Thymus (tissue), 11 donors: ENCODE data around the gene APBB1IP. TPM values are rescaled to one million over a fixed set of nuclear protein-coding genes. Genes with fewer than 3 reads are reported as not detected.

Source experiments
- DNase-seq, 9 donors: peaks; one replicate each; pipeline ENCODE4 v3.0.0-alpha.2; 2013; ENCODE audit warnings: low spot score in 9 of 9, low read depth in 6 of 9, missing footprints in 1 of 9
- H3K27ac ChIP-seq, 2 donors: one replicate each; pipeline ENCODE4 v1.5.1; 2013; ENCODE audit warnings: control low read depth in 1 of 2, low read depth in 1 of 2, low read length in 1 of 2, mild to moderate bottlenecking in 1 of 2, moderate library complexity in 1 of 2
- H3K27me3 ChIP-seq, 2 donors: one replicate each; pipeline ENCODE4 v1.5.1; 2013; ENCODE audit warnings: low read length in 1 of 2; ENCODE audit not compliant: control insufficient read depth in 2 of 2, insufficient read depth in 1 of 2
- H3K36me3 ChIP-seq, 2 donors: one replicate each; pipeline ENCODE4 v1.5.1; 2013; ENCODE audit warnings: low read length in 1 of 2, mild to moderate bottlenecking in 1 of 2, moderate library complexity in 1 of 2; ENCODE audit not compliant: control insufficient read depth in 2 of 2, insufficient read depth in 2 of 2
- H3K4me1 ChIP-seq, 2 donors: one replicate each; pipeline ENCODE4 v1.5.1; 2013; ENCODE audit warnings: low read length in 2 of 2; ENCODE audit not compliant: control insufficient read depth in 2 of 2, insufficient read depth in 2 of 2
- H3K4me3 ChIP-seq, 2 donors: one replicate each; pipeline ENCODE4 v1.5.1; 2013; ENCODE audit warnings: low read length in 2 of 2, control low read depth in 1 of 2, mild to moderate bottlenecking in 1 of 2
- H3K9me3 ChIP-seq, 2 donors: one replicate each; pipeline ENCODE4 v1.5.1; 2013; ENCODE audit warnings: low read length in 1 of 2, mild to moderate bottlenecking in 1 of 2; ENCODE audit not compliant: control insufficient read depth in 2 of 2, insufficient read depth in 1 of 2
- WGBS: extraction: QIAGEN DNeasy Blood & Tissue Kit; methylation state at CpG from one replicate; pipeline ENCODE4 v1.1.7; 2013; 5-methylcytosine and 5-hydroxymethylcytosine counted together
- polyA plus RNA-seq: library from polyadenylated mRNA; stranded (reverse); fragments of 200-250 nt; gene quantifications from one replicate; pipeline ENCODE4 v1.2.3, GENCODE V29; 2013
- total RNA-seq: library from RNA; stranded (reverse); fragments of 120-200 nt; gene quantifications from one replicate; pipeline ENCODE4 v1.2.4, GENCODE V29; 2013
- donor health status: healthy.

APBB1IP gene
- total and polyA plus RNA-seq, 2 donors, result 40.0 to 46.2 TPM

DNA sequence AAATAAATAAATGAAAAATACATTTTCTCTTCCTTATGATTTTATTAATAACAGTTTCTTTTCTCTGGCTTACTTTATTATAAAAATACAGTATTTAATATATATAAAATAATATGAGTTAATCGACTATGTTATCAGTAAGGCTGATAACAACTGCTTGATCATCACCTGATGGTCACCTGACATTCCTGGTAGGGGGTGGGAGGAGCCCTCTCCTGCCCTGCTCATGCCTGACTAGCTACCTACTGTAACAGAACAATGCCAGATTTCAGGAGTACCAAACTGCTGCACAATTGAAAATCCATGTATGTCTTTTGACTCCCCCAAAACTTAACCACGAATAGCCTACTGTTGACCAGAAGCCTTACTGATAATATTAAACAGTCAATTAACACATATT is 1.3 kb upstream of the APBB1IP start:
- no peak for DNase-seq
- Histone ChIP-seq H3K4me1 (peaks cover 13 to 23% of the 10 kb centered on the region in 2 donors), H3K36me3 (peaks cover 0 to 5% of the 10 kb centered on the region in 2 donors), H3K9me3 (no peaks in the 10 kb centered on the region), H3K27me3 (peaks cover 0 to 3% of the 10 kb centered on the region in 2 donors), H3K4me3 (peak overlapping the region in 1 of 2 donors; percentile 95), H3K27ac (peak overlapping the region; percentile 52 to 99)
- 62% methylated on average over 2 of the region's 2 CpGs for WGBS

DNA sequence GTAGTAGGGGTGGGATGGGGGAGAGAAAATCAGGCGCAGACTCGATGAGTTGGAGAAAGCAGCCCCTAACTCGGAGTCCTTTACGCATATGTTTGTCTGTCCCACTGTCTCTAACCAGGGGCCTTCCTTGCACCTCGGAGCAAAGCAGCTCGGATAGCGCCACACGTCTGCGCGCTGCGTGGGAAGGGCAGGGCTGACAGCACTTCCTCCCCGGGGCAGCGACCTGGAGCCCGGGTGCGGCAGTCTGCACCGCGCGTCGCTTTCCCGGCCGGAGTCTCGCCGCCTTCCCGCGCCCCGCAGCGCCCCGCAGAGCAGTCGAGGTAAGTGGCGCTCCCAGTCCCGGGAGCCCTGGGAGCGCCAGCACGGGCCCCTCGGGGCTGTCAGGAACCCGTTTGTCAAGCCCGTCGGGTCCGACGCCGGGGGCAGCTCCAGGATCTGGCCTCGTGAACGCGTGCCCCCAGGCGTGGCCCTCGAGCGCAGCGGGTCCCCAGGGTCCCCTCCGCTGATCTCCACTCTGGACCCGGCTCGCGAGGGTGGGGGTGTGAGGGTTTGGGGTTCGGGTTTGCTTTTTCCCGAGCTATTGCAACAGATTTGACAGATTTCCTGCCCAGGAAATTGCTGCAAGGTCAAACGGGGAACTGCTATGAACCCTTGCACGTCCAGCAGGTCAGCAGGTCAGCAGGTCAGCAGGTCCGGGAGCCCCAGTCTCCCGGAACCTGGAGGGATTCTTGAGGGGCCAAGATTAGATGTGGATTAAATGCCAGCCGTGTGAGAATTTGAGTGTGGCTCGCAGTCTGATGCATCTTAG is 597 bp downstream of the APBB1IP start:
- peaks cover 0 to 3% of the 10 kb centered on the region in 2 donors for H3K27me3 ChIP-seq
- peak overlapping the region; percentile 95 for H3K4me3 ChIP-seq
- H3K4me1 ChIP-seq, result peaks cover 14 to 40% of the 10 kb centered on the region in 2 donors
- peak overlapping the region; percentile 99 for H3K27ac ChIP-seq
- H3K36me3 ChIP-seq, result peaks cover 0 to 17% of the 10 kb centered on the region in 2 donors
- no peaks in the 10 kb centered on the region for H3K9me3 ChIP-seq
- WGBS, result under 1% methylated on average over 59 of the region's 59 CpGs
- peak in 5 of 9 donors; percentile 43 to 86 (median 59) for DNase-seq

DNA sequence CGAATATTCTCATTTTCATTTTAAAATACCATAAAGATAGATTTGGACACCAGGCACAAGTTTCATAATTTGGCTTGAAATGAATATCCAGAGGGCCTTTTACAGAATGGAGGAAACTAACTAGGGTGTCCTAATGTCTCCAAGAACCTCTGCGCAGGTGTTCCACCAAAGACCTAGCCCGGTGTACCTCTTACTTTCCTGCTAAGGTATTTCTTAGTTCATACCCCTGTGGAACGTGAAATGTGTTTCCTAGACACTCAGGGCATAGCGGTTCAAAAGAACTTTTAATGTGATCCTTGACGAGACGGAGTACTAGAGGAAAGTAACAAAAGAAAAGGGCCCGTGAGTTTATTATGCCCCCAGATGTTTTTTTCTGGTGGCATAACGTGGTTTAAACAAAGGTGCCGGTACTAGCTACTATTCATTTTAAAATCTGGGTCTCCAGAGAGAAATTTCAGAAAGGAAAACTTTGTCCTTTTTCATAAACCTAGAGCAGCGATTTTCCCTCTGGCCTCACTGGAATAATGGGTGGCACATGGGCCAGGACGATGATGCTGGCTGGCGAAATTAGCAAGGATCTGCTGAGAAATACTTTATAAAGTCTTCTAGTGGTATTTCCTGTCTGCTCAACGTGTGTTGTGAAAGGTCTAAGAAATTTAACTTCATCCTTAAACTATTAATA is 1.4 kb downstream of the APBB1IP start:
- H3K27ac ChIP-seq, result peak overlapping the region; percentile 87 to 99

DNA sequence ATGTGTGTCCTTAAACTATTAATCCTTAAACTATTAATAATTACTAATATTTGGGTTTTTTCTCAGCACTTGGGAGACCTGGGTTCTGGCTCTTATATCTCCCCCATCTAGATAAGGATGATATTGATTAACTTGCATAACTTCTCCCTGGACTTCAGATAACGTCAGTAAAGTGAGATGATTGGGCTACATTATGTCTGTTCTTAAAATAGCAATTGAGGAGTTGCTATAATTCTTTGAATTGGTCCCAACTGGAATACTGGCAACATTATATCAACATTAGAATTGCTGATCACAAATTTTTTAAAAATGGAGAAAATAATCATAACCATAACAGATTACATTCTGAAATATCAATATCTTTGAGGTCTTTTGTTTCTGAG is 1.9 kb downstream of the APBB1IP start:
- H3K27ac ChIP-seq, result peak overlapping the region; percentile 42 to 99
- DNase-seq, result peak in 2 of 9 donors; percentile 37 to 64

More for the DNA sequence above, 1.4 kb downstream of the APBB1IP start:
- Histone ChIP-seq H3K4me1 (peaks cover 22 to 45% of the 10 kb centered on the region in 2 donors), H3K4me3 (peak overlapping the region; percentile 95), H3K9me3 (no peaks in the 10 kb centered on the region), H3K36me3 (peaks cover 5 to 25% of the 10 kb centered on the region in 2 donors), H3K27me3 (peaks cover 0 to 3% of the 10 kb centered on the region in 2 donors)
- 4% methylated on average over 14 of the region's 14 CpGs for WGBS
- peak in 3 of 9 donors; percentile 56 to 79 (median 60) for DNase-seq

GRCh38 chr10:26441491-26442214 is 3.5 kb downstream of the APBB1IP start:
- 71% methylated on average over 7 of the region's 7 CpGs for WGBS
- peaks cover 0 to 4% of the 10 kb centered on the region in 2 donors for H3K9me3 ChIP-seq
- H3K27ac ChIP-seq, result peak overlapping the region; percentile 65 to 99
- H3K36me3 ChIP-seq, result peaks cover 10 to 35% of the 10 kb centered on the region in 2 donors
- peaks cover 21 to 44% of the 10 kb centered on the region in 2 donors for H3K4me1 ChIP-seq
- H3K27me3 ChIP-seq, result peaks cover 0 to 3% of the 10 kb centered on the region in 2 donors
- H3K4me3 ChIP-seq, result peak overlapping the region; percentile 54 to 95
- peak in 4 of 9 donors; percentile 46 to 80 (median 58) for DNase-seq

More for the DNA sequence above, 1.9 kb downstream of the APBB1IP start:
- Histone ChIP-seq H3K27me3 (peaks cover 0 to 3% of the 10 kb centered on the region in 2 donors), H3K9me3 (no peaks in the 10 kb centered on the region), H3K4me3 (peak overlapping the region; percentile 95), H3K4me1 (peaks cover 24 to 42% of the 10 kb centered on the region in 2 donors), H3K36me3 (peaks cover 5 to 27% of the 10 kb centered on the region in 2 donors)
- WGBS, result 4% methylated on average over 1 of the region's 1 CpG

DNA sequence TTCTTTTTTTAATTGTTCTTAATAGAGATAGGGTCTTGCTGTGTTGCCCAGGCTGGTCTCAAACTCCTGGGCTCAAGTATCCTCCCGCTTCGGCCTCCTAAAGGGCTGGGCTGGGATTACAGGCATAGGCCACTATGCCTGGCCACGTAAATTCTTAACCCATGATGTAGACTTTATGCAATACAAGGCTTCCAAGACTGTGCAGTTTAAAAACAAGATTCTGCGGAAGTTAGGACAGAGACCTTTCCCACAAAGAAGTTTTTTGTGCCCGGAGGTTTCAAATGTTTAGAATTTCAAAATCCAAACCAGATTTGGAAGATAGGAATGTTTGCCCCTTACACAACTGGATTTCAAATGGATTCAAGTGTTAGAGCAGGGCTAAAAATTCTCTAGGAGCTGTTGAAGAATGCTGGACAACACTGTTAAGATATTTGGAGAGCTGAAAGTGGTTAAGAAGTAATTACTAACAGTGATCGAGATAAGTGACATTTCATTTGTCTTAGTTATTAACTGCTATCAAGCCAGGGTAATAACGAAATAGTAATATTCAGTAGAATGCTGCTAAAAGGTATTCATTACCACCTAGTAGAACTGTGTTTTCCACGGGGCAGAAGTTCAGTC is 7.4 kb downstream of the APBB1IP start:
- no peak for DNase-seq
- H3K27ac ChIP-seq, result peak overlapping the region; percentile 77 to 95
- peaks cover 32 to 63% of the 10 kb centered on the region in 2 donors for H3K4me1 ChIP-seq
- peaks cover 11 to 51% of the 10 kb centered on the region in 2 donors for H3K36me3 ChIP-seq
- whole genome bisulfite sequencing, result 89% methylated on average over 8 of the region's 8 CpGs
- peak overlapping the region in 1 of 2 donors; percentile 12 for H3K4me3 ChIP-seq
- H3K27me3 ChIP-seq, result no peaks in the 10 kb centered on the region
- H3K9me3 ChIP-seq, result peaks cover 0 to 4% of the 10 kb centered on the region in 2 donors

DNA sequence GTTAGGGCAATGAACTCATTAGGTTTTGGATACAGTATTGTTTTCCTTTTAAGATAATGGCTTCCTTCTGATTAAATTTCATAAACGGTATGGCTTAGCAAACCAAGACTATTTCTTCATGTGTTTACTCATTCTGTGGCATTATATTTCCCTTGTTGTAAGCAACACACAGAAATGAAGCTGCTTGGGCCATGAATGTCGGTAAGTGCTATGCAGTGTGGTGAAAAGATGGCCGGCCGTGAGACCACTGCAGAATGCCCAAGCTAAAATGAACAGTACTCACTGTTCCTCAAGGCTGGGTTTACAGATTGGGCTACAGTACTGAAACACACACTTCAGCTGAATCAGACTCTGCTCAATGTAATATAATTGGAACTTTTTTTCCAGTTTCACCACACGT is 8.1 kb downstream of the APBB1IP start:
- Histone ChIP-seq H3K4me1 (peaks cover 35 to 70% of the 10 kb centered on the region in 2 donors), H3K27ac (peak overlapping the region; percentile 86 to 95)

GRCh38 chr10:26448292-26448691 is 10.2 kb downstream of the APBB1IP start:
- DNase-seq, result no peak
- Histone ChIP-seq H3K36me3 (peaks cover 17 to 54% of the 10 kb centered on the region in 2 donors), H3K4me1 (peaks cover 40 to 63% of the 10 kb centered on the region in 2 donors), H3K27ac (peak overlapping the region; percentile 95 to 97), H3K4me3 (peak overlapping the region; percentile 25 to 46), H3K9me3 (peaks cover 0 to 4% of the 10 kb centered on the region in 2 donors), H3K27me3 (no peaks in the 10 kb centered on the region)

More for the DNA sequence above, 8.1 kb downstream of the APBB1IP start:
- Histone ChIP-seq H3K27me3 (no peaks in the 10 kb centered on the region), H3K4me3 (no peak overlapping the region), H3K9me3 (peaks cover 0 to 4% of the 10 kb centered on the region in 2 donors), H3K36me3 (peaks cover 11 to 51% of the 10 kb centered on the region in 2 donors)
- WGBS, result 89% methylated on average over 5 of the region's 5 CpGs
- DNase-seq, result no peak
